Keratinocyte (primary cell): ENCODE measurements around the gene CNTNAP2. TPM values are rescaled to one million over a fixed set of nuclear protein-coding genes. Genes with fewer than 3 reads are reported as not detected.

Experiments
- DNase-seq: peaks from one replicate; pipeline ENCODE4 v3.0.0-alpha.2; 2011; ENCODE audit warnings: low read depth, missing footprints, low spot score
- FAIRE-seq: peaks from 2 replicates; lab custom pipeline; 2011; peaks lifted over from hg19 to GRCh38; lab: Jason Lieb, UNC
- H2AFZ ChIP-seq: 2 replicates; pipeline ENCODE4 v1.6.0; 2012; ENCODE audit warnings: low read length, control low read depth, inconsistent platforms; ENCODE audit not compliant: control insufficient read depth
- H3K27ac ChIP-seq: 2 replicates; pipeline ENCODE4 v1.5.1; 2011; ENCODE audit warnings: low read length; ENCODE audit not compliant: control insufficient read depth, insufficient read depth
- H3K27me3 ChIP-seq: 3 replicates; pipeline ENCODE4 v1.6.0; 2011; ENCODE audit warnings: low read length; ENCODE audit not compliant: control insufficient read depth, insufficient read depth; ENCODE audit errors: extremely low read depth
- H3K36me3 ChIP-seq, 2 experiments: 2 replicates in 1 of 2; 3 replicates in 1 of 2; pipeline ENCODE4 v1.5.1; 2011; ENCODE audit warnings: low read length in 2 of 2, mild to moderate bottlenecking in 1 of 2; ENCODE audit not compliant: control insufficient read depth in 2 of 2, insufficient read depth in 2 of 2; ENCODE audit errors: extremely low read depth in 1 of 2
- H3K4me1 ChIP-seq: 3 replicates; pipeline ENCODE4 v1.5.1; 2011; ENCODE audit warnings: low read length; ENCODE audit not compliant: control insufficient read depth, insufficient read depth; ENCODE audit errors: extremely low read depth
- H3K4me2 ChIP-seq: 3 replicates; pipeline ENCODE4 v1.6.0; 2011; ENCODE audit warnings: low read depth, low read length; ENCODE audit not compliant: control insufficient read depth, insufficient read depth; ENCODE audit errors: extremely low read depth
- H3K4me3 ChIP-seq, 3 experiments: fragments of 200-600 bp in 1 of 3; sonication (generic) in 1 of 3; 2 replicates in 2 of 3; 3 replicates in 1 of 3; pipeline ENCODE4 v1.5.1; 2011 to 2016; ENCODE audit warnings: low read length in 3 of 3, mild to moderate bottlenecking in 3 of 3, control low read depth in 2 of 3, inconsistent platforms in 1 of 3, low read depth in 1 of 3, mixed read lengths in 1 of 3, mixed run types in 1 of 3, moderate library complexity in 1 of 3; ENCODE audit not compliant: control insufficient read depth in 2 of 3, insufficient read depth in 2 of 3; ENCODE audit errors: extremely low read depth in 1 of 3
- H3K79me2 ChIP-seq: 2 replicates; pipeline ENCODE4 v1.6.0; 2012; ENCODE audit warnings: low read length; ENCODE audit not compliant: control insufficient read depth, insufficient read depth
- H3K9ac ChIP-seq: 3 replicates; pipeline ENCODE4 v1.6.0; 2011; ENCODE audit warnings: low read length; ENCODE audit not compliant: control insufficient read depth, insufficient read depth; ENCODE audit errors: extremely low read depth
- H3K9me1 ChIP-seq: 3 replicates; pipeline ENCODE4 v1.6.0; 2011; ENCODE audit warnings: low read length; ENCODE audit not compliant: control insufficient read depth, insufficient read depth; ENCODE audit errors: extremely low read depth
- H3K9me3 ChIP-seq: 2 replicates; pipeline ENCODE4 v1.5.1; 2012; ENCODE audit warnings: low read depth, low read length; ENCODE audit not compliant: control insufficient read depth
- H4K20me1 ChIP-seq: 3 replicates; pipeline ENCODE4 v1.6.0; 2011; ENCODE audit warnings: low read length; ENCODE audit not compliant: control insufficient read depth, insufficient read depth; ENCODE audit errors: extremely low read depth
- EZH2 ChIP-seq: IDR thresholded peaks from one replicate; pipeline ENCODE4 v1.6.1; 2012; ENCODE audit warnings: inconsistent platforms, mild to moderate bottlenecking, low read length, moderate library complexity
- dilution Hi-C: fragments of 300-500 bp; cut with MboI; formaldehyde crosslinking; loops from one replicate; pipeline ENCODE4 v1.7.0; 2020; ENCODE audit warnings: low sequenced_read_pairs; ENCODE audit not compliant: extremely low pct_ligation_motif_present
- polyA plus RNA-seq, 5 experiments: library from polyadenylated mRNA; depleted of rRNA in 3 of 5; stranded (reverse) in 3 of 5; stranded (forward) in 1 of 5; unstranded in 1 of 5; fragments of >200 nt; gene quantifications; 1 replicate in 1 of 5; 2 replicates in 3 of 5; 3 replicates in 1 of 5; pipeline versions ENCODE4 v1.2.1 to v1.2.3, GENCODE V29; 2011 to 2012; ENCODE audit warnings: missing spikeins in 2 of 5, low read depth in 1 of 5, low replicate concordance in 1 of 5
- TF ChIP-seq, protein P1 (sequence below), 3 experiments: IDR thresholded peaks in 1 of 3; conservative IDR thresholded peaks in 1 of 3; optimal IDR thresholded peaks in 1 of 3; 2 replicates in 2 of 3; 3 replicates in 1 of 3; pipeline versions ENCODE3 to v1.5.1; 2011; ENCODE audit warnings: low read length in 3 of 3, mild to moderate bottlenecking in 3 of 3, moderate library complexity in 2 of 3, control low read depth in 1 of 3, inconsistent platforms in 1 of 3; ENCODE audit not compliant: insufficient read depth in 2 of 3; ENCODE audit errors: extremely low read depth in 1 of 3

Gene CNTNAP2
- polyA plus RNA-seq, 1 donor (not counting 4 experiments of a cell fraction or from before 2014, with no cell fraction given): 1.4 TPM

DNA sequence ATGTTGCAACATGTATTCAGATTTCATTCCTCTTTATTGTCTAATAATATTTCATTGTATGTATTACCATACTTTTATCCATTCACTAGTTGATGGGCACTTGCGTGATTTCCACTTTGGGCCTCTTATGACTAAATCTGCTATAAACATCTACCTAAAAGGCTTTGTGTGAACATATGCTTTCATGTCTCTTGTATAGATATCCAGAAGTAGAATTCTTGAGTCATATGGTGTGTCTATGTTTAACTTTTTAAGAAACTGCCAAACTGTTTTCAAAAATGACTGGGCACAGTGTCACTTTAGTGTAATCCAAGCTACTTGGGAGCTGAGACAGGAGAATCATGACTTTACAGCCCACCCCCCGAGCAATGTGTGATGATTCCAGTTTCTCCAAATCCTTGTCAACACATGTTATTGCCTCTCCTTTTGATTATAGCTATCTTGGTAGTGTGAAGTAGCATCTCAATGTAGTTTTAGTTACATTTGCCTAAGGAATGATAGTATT is 1855.1 kb downstream of the CNTNAP2 start:
- no peaks in the 10 kb centered on the region for H3K79me2 ChIP-seq
- no peaks in the 10 kb centered on the region for H3K4me1 ChIP-seq
- no peak overlapping the region for H3K4me3 ChIP-seq
- H3K27me3 ChIP-seq: no peaks in the 10 kb centered on the region
- H3K36me3 ChIP-seq: no peaks in the 10 kb centered on the region
- dilution Hi-C loops: no loop called here
- H3K27ac ChIP-seq: no peak overlapping the region
- FAIRE-seq (no peak), DNase-seq (no peak)
- H3K9me3 ChIP-seq: no peaks in the 10 kb centered on the region
- TF ChIP-seq EZH2: no peak
- TF ChIP-seq, protein P1, sequence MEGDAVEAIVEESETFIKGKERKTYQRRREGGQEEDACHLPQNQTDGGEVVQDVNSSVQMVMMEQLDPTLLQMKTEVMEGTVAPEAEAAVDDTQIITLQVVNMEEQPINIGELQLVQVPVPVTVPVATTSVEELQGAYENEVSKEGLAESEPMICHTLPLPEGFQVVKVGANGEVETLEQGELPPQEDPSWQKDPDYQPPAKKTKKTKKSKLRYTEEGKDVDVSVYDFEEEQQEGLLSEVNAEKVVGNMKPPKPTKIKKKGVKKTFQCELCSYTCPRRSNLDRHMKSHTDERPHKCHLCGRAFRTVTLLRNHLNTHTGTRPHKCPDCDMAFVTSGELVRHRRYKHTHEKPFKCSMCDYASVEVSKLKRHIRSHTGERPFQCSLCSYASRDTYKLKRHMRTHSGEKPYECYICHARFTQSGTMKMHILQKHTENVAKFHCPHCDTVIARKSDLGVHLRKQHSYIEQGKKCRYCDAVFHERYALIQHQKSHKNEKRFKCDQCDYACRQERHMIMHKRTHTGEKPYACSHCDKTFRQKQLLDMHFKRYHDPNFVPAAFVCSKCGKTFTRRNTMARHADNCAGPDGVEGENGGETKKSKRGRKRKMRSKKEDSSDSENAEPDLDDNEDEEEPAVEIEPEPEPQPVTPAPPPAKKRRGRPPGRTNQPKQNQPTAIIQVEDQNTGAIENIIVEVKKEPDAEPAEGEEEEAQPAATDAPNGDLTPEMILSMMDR (optimal IDR thresholded peaks at IDR 0.05 in 1 of 3, IDR thresholded peaks at IDR 0.05 in 1 of 3, conservative IDR thresholded peaks at IDR 0.05 in 1 of 3; ENCODE audit: extremely low read depth in 1 of 3, insufficient read depth in 2 of 3, low read length in 3 of 3): no peak
- no peaks in the 10 kb centered on the region for H3K9me1 ChIP-seq
- H4K20me1 ChIP-seq: no peaks in the 10 kb centered on the region
- H2AFZ ChIP-seq: no peak overlapping the region
- no peak overlapping the region for H3K9ac ChIP-seq
- H3K4me2 ChIP-seq: no peak overlapping the region

DNA sequence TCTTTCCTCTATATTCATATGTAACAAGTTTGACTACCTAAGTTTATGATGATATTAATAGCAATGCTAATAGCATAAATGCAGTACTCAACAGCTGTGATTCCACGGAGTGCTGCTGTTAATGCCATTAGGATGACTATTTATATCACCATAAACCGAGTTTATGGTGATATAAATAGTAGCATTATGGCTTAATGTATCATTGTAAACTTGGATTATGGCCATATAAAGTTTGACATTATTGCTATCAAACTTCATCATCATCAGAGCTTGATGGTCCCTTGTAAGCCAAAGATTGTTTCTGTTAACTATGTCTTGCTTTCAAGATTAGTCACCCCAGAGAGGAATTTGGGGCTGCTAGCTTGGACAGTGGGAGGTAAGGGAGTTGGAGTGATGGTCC is 1861.6 kb downstream of the CNTNAP2 start:
- Histone ChIP-seq H3K4me1 (no peaks in the 10 kb centered on the region), H3K27me3 (no peaks in the 10 kb centered on the region), H2AFZ (no peak overlapping the region), H3K9ac (no peak overlapping the region), H4K20me1 (no peaks in the 10 kb centered on the region), H3K9me1 (no peaks in the 10 kb centered on the region), H3K9me3 (no peaks in the 10 kb centered on the region), H3K79me2 (no peaks in the 10 kb centered on the region), H3K4me2 (no peak overlapping the region), H3K27ac (no peak overlapping the region), H3K36me3 (no peaks in the 10 kb centered on the region), H3K4me3 (no peak overlapping the region)
- FAIRE-seq (no peak), DNase-seq (no peak)
- dilution Hi-C loops: no loop called here
- TF ChIP-seq, protein P1 (optimal IDR thresholded peaks at IDR 0.05 in 1 of 3, IDR thresholded peaks at IDR 0.05 in 1 of 3, conservative IDR thresholded peaks at IDR 0.05 in 1 of 3; ENCODE audit: extremely low read depth in 1 of 3, insufficient read depth in 2 of 3, low read length in 3 of 3): no peak
- TF ChIP-seq EZH2: no peak
